ENCODE data around the gene ADH5. TPM values are rescaled to one million over a fixed set of nuclear protein-coding genes. Genes with fewer than 3 reads are reported as not detected.

ADH5 gene
- total RNA-seq (2011; cell fraction: chromatin; rRNA removed; ENCODE audit: low replicate concordance): 48.9 and 128 TPM in 2 replicates
- 37.4 and 45.1 TPM in 2 replicates for total RNA-seq (2011; cell fraction: nucleolus; rRNA removed)
- total RNA-seq (2011; cell fraction: nucleoplasm; rRNA removed): 74.9 and 99.7 TPM in 2 replicates
- total RNA-seq (2014; rRNA removed) (115 and 127 TPM in 2 replicates), total RNA-seq (2014; rRNA removed; fragmentation: Illumina TruSeq; extraction: Trizol) (225 and 246 TPM in 2 replicates), total RNA-seq (2015; rRNA removed; fragmentation: Illumina TruSeq; extraction: Trizol) (167 and 169 TPM in 2 replicates), total RNA-seq (2021) (200 and 205 TPM in 2 replicates), polyA plus RNA-seq (2011; rRNA removed) (259 and 310 TPM in 2 replicates), polyA plus RNA-seq (2014; fragmentation: Illumina TruSeq; extraction: Trizol) (163 and 179 TPM in 2 replicates), polyA plus RNA-seq (2014; fragmentation: Nextera tagmentation; extraction: Ambion mirVana) (100 to 1,000 TPM; 227 to 295 TPM), polyA plus RNA-seq (2014; rRNA removed) (192 and 195 TPM in 2 replicates), polyA minus RNA-seq (2011; rRNA and poly(A)+ RNA removed) (259 and 261 TPM in 2 replicates), Bru-seq, nascent RNA (percentile 96 among the genes with signal in this experiment), BruChase-seq, experiment 1, labeled RNA remaining after a 2-hour chase (percentile 91 among the genes with signal in this experiment), BruChase-seq, experiment 2, labeled RNA remaining after a 6-hour chase (percentile 89 among the genes with signal in this experiment)
- polyA plus RNA-seq (2011; cell fraction: cytosol; rRNA removed): 64.1 and 175 TPM in 2 replicates
- polyA plus RNA-seq (2011; cell fraction: nucleus; rRNA removed): 45.4 and 85.0 TPM in 2 replicates
- 147 and 179 TPM in 2 replicates for polyA plus RNA-seq (2012)
- polyA minus RNA-seq (2011; cell fraction: cytosol; rRNA and poly(A)+ RNA removed): 56.6 and 76.9 TPM in 2 replicates
- polyA minus RNA-seq (2011; cell fraction: nucleus; rRNA and poly(A)+ RNA removed): 38.1 and 68.4 TPM in 2 replicates
- long read RNA-seq, experiment 1, transcript ADH5-201 (9 exons, 2,615 nt): major isoform, 284 of 372 reads
- long read RNA-seq, experiment 1, partial matches to known transcripts: 66 of 372 reads
- long read RNA-seq, experiment 1, other reads (novel, unspliced or antisense): 21 of 372 reads
- long read RNA-seq, experiment 2, transcript ADH5-201 (9 exons, 2,615 nt): major isoform, 71 of 263 reads
- long read RNA-seq, experiment 2, partial matches to known transcripts: 150 of 263 reads
- long read RNA-seq, experiment 2, other reads (novel, unspliced or antisense): 41 of 263 reads
- long read RNA-seq, experiment 3, transcript ADH5-201 (9 exons, 2,615 nt): major isoform, 149 of 188 reads
- long read RNA-seq, experiment 3, partial matches to known transcripts: 26 of 188 reads
- long read RNA-seq, experiment 3, other reads (novel, unspliced or antisense): 11 of 188 reads

DNA sequence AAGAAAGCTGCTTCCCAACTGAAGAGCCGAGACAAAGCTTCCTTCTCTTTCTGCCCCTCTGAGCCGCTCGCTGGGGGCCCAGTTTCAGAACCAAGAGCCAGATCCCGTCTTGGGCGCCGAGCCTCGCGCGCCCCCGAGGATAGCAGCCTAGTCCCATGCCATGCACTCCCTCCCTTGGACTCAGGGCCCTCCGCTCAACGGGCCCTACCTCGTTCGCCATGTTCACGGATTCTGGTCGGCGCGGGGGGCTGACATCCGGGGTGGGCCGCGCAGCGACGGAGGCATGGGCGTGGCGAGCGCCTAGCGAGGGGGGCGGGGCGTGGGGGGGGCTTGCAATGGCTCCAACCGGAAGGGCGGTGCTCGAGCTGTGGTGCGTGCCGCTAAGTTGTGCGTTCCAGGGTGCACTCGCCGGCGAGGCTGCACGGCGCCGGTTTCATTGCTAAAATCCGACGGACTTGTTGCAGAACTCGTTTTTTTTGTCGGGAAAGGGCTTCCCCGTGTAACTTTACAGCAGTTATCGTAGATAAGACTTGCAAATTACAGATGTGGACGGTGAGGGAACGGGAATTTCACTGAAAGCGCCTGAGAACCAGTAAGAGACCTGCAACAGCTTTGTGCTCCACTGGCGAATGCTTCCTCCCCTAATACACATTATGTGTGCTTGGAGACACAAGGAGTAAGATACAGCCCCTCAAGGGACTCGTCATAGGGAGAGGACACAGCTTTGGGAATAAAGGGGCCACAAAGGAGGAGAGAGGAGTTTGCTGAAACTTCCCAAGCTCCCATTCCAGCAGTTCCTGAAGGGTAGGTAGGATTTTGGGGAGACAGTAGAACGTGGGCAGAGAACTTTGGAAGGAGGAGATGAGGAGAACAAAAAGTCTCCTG, at the start of gene ADH5:
ADH5 (minus strand) TSS at position 308 of the 885 bp plus-strand sequence; CDS start at position 220, 88 bp downstream.
- Histone ChIP-seq H3K4me1 (replicated peaks in 1 of 2; ENCODE audit: control insufficient read depth in 2 of 2, insufficient read depth in 2 of 2, low read length in 2 of 2) (peaks cover 4 to 7% of the 10 kb centered on the region in 2 experiments; a peak in 4 of 5 replicates), H3K9me1 (ENCODE audit: control insufficient read depth, insufficient read depth, low read length) (no peaks in the 10 kb centered on the region), H3K4me3 (peak within 1 kb of the TSS; percentile 92), H4K20me1 (replicated peaks; ENCODE audit: control insufficient read depth, insufficient read depth, low read length) (no peaks in the 10 kb centered on the region; the same call in 1 of the 2 replicates), H3K9me3 (replicated peaks; ENCODE audit: control insufficient read depth, insufficient read depth, low read depth, low read length) (no peaks in the 10 kb centered on the region), H3K9ac (ENCODE audit: insufficient read depth in 1 of 2, low read depth in 2 of 2, low read length in 2 of 2) (peak within 1 kb of the TSS; percentile 92 to 97), H3K27ac (ENCODE audit: extremely low read depth, low read depth, low read length) (peak within 1 kb of the TSS; percentile 90), H3K4me2 (ENCODE audit: insufficient read depth, low read length) (peak within 1 kb of the TSS; percentile 94), H3K27me3 (ENCODE audit: control insufficient read depth in 2 of 2, insufficient read depth in 2 of 2, low read length in 2 of 2) (no peaks in the 10 kb centered on the region), H3K79me2 (ENCODE audit: control insufficient read depth, insufficient read depth, low read length) (peaks cover 83% of the 10 kb centered on the region), H2AFZ (ENCODE audit: low read depth, low read length) (peak within 1 kb of the TSS; percentile 84), H3K36me3 (ENCODE audit: control insufficient read depth, insufficient read depth, low read length) (peaks cover 22% of the 10 kb centered on the region)
- ChIA-PET POLR2A (interaction anchor here (0.5 to 1.4 kb wide), 5 partner anchors 10 to 178 kb away, joined by 3 to 9 read pairs (median 4); partner anchors contain the start of gene EIF4E), CTCF (ENCODE audit: low intra/inter-chr PET ratio) (no interaction called here)
- DNase-seq (ENCODE audit: extremely low read depth in 1 of 4, low spot score in 3 of 4): peak; percentile 92 to 93 (median 92)
- BruUV-seq (replicated peaks): TSS peak; percentile 89
- ATAC-seq: peak; percentile 81
- FAIRE-seq: peak; percentile 37
- in situ Hi-C loops (cut with MboI) (no loop called here), intact Hi-C loops (cut with micrococcal nuclease) (no loop called here)
- WGBS (ENCODE audit: insufficient coverage, low coverage, missing lambda C conversion rate): under 1% methylated on average over 43 of the region's 53 CpGs
- peak; percentile 84 for TF ChIP-seq POLR2AphosphoS5 (IDR thresholded peaks at IDR 0.05; ENCODE audit: control insufficient read depth, insufficient read depth, low read depth, low read length)
- TF ChIP-seq, protein P1, sequence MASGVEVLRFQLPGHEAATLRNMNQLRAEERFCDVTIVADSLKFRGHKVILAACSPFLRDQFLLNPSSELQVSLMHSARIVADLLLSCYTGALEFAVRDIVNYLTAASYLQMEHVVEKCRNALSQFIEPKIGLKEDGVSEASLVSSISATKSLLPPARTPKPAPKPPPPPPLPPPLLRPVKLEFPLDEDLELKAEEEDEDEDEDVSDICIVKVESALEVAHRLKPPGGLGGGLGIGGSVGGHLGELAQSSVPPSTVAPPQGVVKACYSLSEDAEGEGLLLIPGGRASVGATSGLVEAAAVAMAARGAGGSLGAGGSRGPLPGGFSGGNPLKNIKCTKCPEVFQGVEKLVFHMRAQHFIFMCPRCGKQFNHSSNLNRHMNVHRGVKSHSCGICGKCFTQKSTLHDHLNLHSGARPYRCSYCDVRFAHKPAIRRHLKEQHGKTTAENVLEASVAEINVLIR (CRISPR knock-in tag; IDR thresholded peaks at IDR 0.05): no peak
- TF ChIP-seq ETV1 (tag; conservative IDR thresholded peaks at IDR 0.05; ENCODE audit: low read depth): peak; percentile 78
- TF ChIP-seq SOX6 (IDR thresholded peaks at IDR 0.05): no peak
- no peak for TF ChIP-seq MAFG (tag; conservative IDR thresholded peaks at IDR 0.05)
- TF ChIP-seq, protein P2, sequence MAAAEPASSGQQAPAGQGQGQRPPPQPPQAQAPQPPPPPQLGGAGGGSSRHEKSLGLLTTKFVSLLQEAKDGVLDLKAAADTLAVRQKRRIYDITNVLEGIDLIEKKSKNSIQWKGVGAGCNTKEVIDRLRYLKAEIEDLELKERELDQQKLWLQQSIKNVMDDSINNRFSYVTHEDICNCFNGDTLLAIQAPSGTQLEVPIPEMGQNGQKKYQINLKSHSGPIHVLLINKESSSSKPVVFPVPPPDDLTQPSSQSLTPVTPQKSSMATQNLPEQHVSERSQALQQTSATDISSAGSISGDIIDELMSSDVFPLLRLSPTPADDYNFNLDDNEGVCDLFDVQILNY (CRISPR knock-in tag; IDR thresholded peaks at IDR 0.05): no peak
- TF ChIP-seq PHB2 (IDR thresholded peaks at IDR 0.05; ENCODE audit: low read depth): no peak
- TF ChIP-seq RAD51 (IDR thresholded peaks at IDR 0.05; ENCODE audit: borderline replicate concordance, low read depth): no peak
- no peak for TF ChIP-seq CAMTA2 (CRISPR knock-in tag; conservative IDR thresholded peaks at IDR 0.05)
- TF ChIP-seq NFATC3 (IDR thresholded peaks at IDR 0.05): no peak
- no peak for TF ChIP-seq RBM14 (IDR thresholded peaks at IDR 0.05; ENCODE audit: borderline replicate concordance, insufficient read depth, low read depth, low read length)
- TF ChIP-seq FOXA1 (IDR thresholded peaks at IDR 0.05; ENCODE audit: borderline replicate concordance): no peak
- no peak for TF ChIP-seq TCFL5 (CRISPR knock-in tag; conservative IDR thresholded peaks at IDR 0.05)
- TF ChIP-seq, protein P3, sequence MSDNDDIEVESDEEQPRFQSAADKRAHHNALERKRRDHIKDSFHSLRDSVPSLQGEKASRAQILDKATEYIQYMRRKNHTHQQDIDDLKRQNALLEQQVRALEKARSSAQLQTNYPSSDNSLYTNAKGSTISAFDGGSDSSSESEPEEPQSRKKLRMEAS (CRISPR knock-in tag; IDR thresholded peaks at IDR 0.05): peak; percentile 16; the same call in 1 of the 2 replicates
